Measurements from ENCODE around the gene ZNF286A.
"Not testable (repeated sequence)": the region's sequence is repeated elsewhere in the genome, so short reads cannot be mapped to it uniquely, and the experiment has no call there.

ZNF286A gene

DNA sequence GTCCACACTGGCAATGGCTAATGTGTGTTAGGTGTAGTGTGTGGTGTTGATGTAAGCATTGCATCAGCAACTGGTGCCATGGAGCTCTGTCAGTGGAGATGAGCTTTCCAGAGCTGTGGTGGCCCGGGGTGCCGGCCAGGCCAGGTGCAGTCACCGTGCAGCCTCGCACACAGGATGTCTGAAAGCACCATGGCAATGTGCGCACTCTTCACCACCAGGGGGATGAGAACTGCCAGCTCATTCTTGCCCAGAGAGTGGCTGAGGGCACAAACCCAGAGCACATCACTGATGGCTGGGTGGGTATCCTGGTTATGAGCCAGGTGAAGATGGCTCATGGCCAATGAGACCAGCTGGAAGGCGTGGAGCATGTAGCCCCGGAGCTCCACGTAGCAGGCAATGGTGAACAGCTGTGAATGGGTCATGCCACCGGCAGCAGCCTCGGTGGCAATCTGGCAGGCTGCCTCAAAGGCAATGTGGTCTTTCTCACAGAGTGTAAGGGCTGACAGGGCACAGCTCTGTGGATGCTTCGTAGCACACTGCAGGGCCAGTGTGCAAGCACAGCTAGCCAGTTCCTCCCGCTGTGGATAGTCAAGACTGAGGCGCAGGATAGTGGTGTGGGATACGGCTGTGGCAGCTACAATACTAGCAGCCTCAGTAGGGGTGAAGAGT is 69.4 kb downstream of the ZNF286A start:
- WGBS, 2 experiments = 96 to 97% methylated on average over 5 of the region's 14 CpGs
- H3K36me3 ChIP-seq (ENCODE audit: control insufficient read depth, insufficient read depth, low read length) = not testable (repeated sequence)

More for the DNA sequence above, 69.4 kb downstream of the ZNF286A start:
- H3K9me3 ChIP-seq (ENCODE audit: control insufficient read depth, low read length); H3K4me1 ChIP-seq (ENCODE audit: control insufficient read depth, insufficient read depth, low read length); H3K27me3 ChIP-seq (ENCODE audit: control insufficient read depth, insufficient read depth, low read length, poor library complexity, severe bottlenecking); H3K4me3 ChIP-seq (ENCODE audit: insufficient read depth, low read depth, low read length); H3K27ac ChIP-seq (ENCODE audit: insufficient read depth, low read depth, low read length, poor library complexity, severe bottlenecking): not testable (repeated sequence)

All from ectodermal cell (in vitro differentiated cells).